Choroid plexus epithelial cell (primary cell): Measurements from ENCODE around the gene BRICD5.

Source experiments
- DNase-seq: peaks from one replicate; pipeline ENCODE4 v3.0.0-alpha.2; 2010; ENCODE audit warnings: low read depth
- H3K4me3 ChIP-seq: 2 replicates; pipeline ENCODE4 v1.5.1; 2011; ENCODE audit warnings: low read depth, mild to moderate bottlenecking, control low read depth, low read length, moderate library complexity
- CTCF ChIP-seq: conservative IDR thresholded peaks from 2 replicates; pipeline ENCODE4 v1.5.1; 2011; ENCODE audit warnings: low read depth, mild to moderate bottlenecking, control low read depth, inconsistent platforms, low read length, moderate library complexity

The BRICD5 gene

GRCh38 chr16:2232094-2232990, 21.7 kb upstream of the BRICD5 start:
- no peak for TF ChIP-seq CTCF
- no peak overlapping the region for H3K4me3 ChIP-seq
- DNase-seq, result no peak

GRCh38 chr16:2231016-2231931, 20.6 kb upstream of the BRICD5 start:
- no peak for TF ChIP-seq CTCF
- DNase-seq, result no peak
- H3K4me3 ChIP-seq, result no peak overlapping the region

GRCh38 chr16:2230376-2230775, 19.7 kb upstream of the BRICD5 start:
- no peak for TF ChIP-seq CTCF
- no peak for DNase-seq
- no peak overlapping the region for H3K4me3 ChIP-seq

GRCh38 chr16:2229632-2230250, 19.1 kb upstream of the BRICD5 start:
- no peak for DNase-seq
- TF ChIP-seq CTCF, result no peak
- H3K4me3 ChIP-seq, result no peak overlapping the region

- TF ChIP-seq CTCF, result no peak
- H3K4me3 ChIP-seq, result no peak overlapping the region
- DNase-seq, result no peak
Observed at GRCh38 chr16:2229091-2229490, 18.4 kb upstream of the BRICD5 start.

- DNase-seq, result no peak
- TF ChIP-seq CTCF, result no peak
- no peak overlapping the region for H3K4me3 ChIP-seq
Observed at GRCh38 chr16:2228161-2228824, 17.6 kb upstream of the BRICD5 start.
